NCI-H128 (cell line): ENCODE measurements around the gene VSIG10L2.

Source experiments
- DNase-seq: peaks from one replicate; lab custom pipeline; 2025; ENCODE audit not compliant: unreplicated experiment; lab: John Stamatoyannopoulos, UW

The VSIG10L2 gene

DNA sequence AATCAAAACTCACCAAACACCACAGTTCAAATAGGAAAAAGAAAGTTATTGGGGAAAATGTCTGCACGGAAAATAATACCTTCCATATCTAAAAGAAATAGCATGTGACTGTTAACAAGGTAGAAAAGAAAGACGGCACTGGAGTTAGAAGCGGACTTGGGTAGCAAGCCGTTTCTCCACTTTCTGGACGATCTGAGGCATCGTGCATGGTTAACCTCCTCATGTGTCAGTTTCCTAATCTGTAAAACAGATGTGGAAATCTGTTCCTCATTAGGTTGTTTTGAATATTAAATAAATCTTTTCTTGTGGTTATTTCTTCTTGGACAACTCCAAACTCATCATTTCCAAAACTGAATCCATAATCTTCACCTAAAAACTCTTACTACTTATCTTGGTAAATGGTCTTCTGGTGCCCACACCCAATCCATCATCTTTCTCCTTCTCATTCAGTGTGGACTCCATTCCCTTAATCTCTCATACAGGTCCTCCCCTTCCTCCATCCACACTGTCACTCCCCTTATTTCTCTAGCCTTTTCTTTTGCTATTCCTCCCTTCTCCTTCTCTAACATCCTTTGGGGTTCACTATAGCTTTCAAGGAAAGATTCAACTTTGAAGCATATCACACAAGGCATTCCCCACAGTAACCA lies 53.5 kb downstream of the VSIG10L2 start:
- DNase-seq: no peak

- no peak for DNase-seq
These were observed 56.3 kb downstream of the VSIG10L2 start for GRCh38 chr11:126002181-126002580.
